GM18517 (cell line): ENCODE data around the gene PRG3.
"Not testable (repeated sequence)": the region's sequence is repeated elsewhere in the genome, so short reads cannot be mapped to it uniquely, and the experiment has no call there.

ENCODE experiments used
- ATAC-seq: cut with Tn5 transposase; IDR thresholded peaks from one replicate; pipeline ENCODE4 v1.9.1; 2021; ENCODE audit warnings: mild to moderate bottlenecking, moderate library complexity; ENCODE audit not compliant: unreplicated experiment

The PRG3 gene

DNA sequence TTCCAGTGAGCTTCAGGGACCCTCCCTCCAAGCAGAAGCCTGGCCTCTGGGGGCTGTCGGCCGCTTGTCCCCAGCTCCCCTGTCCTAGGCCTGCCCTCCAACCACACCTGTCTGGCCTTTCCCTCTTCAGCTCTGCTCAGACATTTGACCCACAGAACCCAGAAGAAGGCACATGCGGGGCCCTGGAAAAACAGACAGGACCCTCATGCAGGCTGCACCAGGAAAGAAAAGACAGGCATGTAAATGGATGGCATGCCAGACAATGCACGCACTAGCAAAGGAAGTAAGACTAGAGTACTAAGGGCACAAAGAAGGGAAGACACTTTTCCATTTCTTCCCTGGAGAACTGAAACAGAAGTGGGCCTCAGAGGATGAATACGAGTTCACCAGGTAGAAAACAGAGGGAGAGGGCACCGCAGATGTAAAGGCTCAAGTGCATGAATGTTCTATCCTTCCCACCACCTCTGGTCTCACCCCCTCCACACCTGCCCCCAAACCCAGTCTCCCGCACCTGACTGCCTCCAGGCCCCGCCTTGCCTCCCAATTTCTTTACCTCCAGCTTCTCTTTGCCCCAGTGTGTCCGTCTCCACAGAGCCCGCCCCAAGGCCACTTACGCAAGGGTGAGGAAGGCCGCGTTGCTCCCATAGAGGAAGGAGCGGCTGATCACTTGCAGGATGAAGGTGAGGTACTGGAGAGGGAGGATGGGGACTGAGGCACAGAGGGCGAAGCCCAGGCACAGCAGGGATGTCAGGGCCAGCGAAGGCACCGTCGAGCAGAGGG is 28.6 kb upstream of the PRG3 start:
- ATAC-seq: no peak

DNA sequence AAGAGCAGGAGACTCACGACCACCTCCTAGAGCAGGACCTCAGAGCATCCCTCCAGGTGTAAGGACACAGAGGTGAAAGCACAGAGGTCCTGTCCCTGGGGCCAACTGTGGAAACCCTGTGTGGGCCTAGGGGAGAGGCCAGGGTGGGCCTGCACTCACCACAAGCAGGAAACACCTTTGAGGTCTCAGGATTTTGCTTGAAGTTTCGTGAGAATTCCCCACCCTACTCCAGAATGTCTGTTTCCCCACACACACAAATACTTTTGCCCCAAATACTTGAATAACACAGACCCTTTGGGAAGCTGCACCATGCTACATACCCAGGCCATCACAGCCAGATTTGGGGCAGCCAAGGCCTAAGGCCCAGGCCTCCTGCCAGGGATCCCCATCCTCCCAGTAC is 27.8 kb upstream of the PRG3 start:
- no peak for ATAC-seq

DNA sequence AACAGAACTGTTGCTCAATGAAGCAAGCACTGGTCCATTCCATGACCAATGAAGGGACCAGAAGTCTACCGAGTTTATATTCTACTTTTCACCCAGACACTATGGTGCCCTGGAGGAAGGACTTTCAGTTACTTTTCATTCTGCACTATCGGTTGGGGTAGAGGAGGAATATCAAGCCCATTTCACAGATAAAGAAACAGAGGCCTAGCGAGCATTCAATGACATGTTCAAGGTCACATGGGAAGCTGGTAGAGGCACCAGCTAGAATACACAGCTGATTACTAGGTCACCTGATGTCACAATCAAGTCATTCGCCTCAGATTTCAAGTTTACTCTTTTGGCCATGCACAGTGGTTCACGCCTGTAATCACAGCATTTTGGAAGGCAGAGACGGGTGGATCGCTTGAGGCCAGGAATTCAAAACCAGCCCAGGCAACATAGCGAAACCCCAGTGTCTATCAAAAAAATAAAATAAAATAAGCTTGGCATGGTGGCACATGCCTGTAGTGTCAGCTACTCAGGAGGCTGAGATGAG is 27.1 kb upstream of the PRG3 start:
- no peak for ATAC-seq

DNA sequence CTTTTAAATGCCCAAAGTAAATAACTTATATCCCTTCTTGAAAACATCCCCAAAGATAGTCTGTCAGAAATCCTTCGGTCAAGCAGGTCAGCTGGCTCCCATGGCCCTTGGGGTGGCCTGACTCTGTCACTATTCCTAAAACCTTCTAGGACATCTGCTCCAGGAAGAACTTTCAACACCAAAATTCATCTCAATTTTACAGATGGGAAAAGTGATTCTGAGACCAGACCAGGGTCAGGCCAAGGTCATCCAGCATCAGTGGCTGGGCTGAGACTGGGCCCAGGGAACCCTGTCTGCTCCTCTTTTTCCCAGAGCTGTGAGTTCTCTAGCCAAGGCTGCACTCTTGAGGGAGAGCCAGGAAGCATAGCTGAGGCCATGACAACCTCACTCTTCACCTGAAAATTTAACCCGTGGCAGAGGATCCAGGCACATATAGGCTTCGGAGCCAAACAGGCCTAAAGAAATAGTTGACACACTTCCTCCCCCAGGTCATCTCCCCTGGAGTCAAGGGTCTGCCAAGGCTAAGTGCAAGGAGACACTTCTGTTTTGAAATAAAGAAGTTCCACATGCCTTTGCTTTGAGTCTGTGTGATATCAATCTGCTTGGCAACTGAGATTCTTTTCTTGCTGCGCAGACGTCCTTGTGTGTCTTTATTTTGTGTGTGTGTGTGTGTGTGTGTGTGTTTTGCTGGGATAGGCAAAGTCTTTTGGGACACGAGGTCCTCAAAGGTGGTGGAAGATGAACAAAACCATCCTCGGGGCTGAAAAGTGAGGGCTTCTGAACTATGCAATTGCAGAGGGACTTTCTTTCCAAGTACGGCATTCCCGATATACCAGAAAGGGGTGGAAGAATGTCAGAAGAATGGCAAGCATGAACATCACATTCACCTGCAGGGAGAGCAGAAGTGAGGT is 26.3 kb upstream of the PRG3 start:
- ATAC-seq: no peak

DNA sequence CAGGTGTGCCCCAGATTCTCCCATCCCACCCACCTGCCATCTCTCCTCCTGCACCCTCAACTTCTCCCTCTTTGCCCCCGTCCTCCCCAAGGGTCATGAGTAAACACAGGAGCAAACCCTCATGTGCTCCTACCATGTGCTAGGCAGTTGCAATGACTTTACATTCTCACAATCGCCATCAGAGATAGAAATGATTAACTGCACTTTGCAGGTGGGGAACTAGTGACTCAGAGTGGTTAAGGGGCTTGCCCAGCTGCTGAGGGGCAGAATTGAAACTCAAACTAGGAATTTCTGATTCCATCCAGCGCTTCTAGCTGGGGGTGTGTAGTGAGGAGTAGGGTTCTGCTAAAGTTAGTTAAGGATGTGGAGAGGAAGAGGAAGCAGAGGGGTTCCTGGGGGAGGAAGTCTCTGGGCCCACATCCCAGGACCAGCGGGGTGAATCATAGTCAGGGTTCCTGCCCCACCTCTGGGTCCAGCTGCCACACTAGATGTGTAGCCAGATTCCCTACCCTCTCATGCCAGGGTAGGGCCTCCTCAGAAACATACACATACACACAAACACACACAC is 25.5 kb upstream of the PRG3 start:
- ATAC-seq: peak; percentile 86

DNA sequence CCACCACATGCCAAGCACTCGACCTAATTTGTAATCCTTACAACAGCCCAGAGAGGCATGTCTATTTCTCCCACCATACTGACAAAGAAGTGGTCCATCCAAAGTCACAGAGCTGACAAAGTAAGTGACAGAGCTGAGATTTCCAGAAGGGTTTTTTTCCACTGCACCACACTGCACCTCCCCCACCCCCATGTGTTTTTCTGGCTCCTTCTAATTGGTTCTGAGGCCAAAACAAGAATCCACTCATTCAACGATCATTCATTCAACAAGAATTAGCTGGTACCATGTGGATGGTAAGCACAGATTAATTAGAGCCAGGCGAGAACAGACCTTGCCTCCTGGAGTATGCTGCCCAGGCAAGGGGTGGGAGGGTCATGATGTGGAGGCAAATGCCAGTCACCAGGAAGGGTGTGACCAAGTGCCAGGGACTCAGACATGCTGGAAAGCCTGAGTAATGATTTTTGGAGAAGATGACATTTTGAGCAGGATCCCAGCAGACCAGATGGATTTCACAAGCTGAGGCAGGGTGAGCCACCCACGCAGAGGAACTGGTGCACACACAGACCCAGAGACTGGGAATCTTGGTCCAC is 24.4 kb upstream of the PRG3 start:
- no peak for ATAC-seq

DNA sequence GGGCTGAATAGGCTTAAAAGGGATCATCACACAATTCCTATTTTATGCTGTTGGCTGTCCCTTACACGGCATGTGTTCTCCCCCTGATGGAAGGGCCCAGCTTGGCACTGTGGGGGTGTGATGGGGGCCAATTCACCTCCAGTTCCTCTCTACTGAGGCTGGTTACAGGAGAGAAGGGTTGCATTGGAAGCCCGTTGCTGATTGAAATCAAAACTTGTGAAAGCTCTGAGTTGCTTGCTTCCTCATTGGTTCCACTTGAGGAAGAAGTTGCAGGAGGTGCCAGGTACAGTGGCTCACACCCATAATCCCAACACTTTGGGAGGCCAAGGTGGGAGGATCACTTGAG is 22.8 kb upstream of the PRG3 start:
- no peak for ATAC-seq

DNA sequence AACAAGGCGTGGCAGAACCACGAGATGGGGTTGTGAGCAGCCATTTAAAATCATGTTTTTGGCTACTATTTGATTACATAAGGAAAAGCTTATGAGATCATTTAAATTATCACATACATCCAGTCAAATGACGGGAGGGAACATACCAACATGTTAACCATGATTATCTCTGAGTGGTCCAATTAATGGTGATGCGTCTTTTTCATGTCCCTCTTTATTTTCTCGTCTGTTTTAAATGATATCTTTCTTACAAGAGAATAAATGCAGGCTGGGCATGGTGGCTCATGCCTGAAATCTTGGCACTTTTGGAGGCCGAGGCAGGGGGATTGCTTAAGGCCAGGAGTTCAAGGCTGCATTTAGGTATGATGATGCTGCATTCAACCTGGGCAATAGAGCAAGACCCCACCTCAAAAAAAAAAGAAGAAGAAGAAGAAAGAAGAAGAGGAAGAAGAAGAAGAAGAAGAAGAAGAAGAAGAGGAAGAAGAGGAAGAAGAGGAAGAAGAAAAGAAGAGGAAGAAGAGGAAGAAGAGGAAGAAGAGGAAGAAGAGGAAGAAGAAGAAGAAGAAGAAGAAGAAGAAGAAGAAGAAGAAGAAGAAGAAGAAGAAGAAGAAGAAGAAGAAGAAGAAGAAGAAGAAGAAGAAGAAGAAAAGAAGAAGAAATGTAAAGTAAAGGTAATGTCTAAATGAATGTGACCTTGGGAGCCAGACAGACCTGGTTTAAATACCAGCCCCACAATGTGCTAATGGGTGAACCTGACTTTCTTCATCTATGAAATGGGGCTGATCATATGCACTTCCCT is 22.3 kb upstream of the PRG3 start:
- ATAC-seq: not testable (repeated sequence)

DNA sequence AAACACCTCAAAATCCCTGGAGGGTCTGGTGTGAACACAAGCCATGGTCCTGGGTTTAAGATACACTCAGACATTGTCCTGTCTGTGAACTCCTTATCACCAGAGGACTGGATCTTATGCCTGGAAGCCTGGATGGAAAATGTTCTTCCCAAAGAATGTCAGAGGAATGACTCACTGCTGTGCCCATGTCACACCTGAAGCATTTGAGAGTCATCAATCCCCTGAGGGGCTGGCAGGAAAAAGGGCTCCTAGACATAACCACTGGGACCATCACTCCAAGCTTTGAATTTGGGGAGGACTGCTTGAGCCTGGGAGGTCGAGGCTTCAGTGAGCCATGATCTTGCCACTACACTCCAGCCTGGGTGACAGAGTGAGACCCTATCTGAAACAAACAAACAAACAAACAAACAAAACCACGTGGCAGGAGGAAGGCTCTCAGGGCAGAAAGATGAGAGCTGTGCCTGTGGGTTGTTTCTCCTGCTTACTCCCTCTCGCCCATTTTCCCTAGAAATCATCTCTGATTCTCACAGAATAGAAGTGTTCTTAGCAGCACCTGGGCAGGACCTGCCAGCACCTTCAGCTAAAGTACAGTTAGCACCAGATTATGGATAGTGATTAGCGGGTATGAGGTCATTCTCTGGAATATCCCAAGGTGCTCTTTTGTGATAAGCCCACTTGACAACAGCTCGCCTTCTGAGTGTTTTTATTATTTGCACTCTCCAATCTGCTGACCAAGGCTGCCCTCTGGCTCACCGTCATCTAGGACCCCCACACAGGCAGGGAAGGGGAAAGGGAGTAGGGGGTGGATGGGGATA is 21.4 kb upstream of the PRG3 start:
- ATAC-seq: no peak

DNA sequence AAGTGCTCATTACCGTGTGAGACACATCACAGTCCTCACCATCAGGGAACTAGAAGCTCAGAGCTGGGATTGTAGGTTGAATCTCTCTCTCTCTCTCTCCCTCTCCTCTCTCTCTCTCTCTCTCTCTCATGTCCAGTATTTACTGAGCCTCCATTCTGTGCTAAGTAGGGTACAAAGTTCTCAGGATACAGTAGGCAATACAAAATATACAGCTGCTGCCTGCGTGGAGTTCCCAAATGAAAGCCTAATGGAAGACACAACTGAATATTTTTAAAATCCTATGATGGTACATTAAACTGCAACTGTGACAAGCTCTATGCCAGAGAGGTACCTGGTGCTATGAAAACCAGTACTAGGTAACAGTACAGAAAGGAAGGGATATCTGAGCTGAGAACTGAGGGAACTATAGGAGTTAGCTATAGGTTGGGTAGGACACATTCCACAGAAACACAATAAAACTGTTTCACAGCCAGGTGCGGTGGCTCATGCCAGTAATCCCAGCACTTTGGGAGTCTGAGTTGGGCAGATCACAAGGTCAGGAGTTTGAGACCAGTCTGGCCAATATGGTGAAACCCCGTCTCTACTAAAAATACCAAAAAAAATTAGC is 19.1 kb upstream of the PRG3 start:
- no peak for ATAC-seq

DNA sequence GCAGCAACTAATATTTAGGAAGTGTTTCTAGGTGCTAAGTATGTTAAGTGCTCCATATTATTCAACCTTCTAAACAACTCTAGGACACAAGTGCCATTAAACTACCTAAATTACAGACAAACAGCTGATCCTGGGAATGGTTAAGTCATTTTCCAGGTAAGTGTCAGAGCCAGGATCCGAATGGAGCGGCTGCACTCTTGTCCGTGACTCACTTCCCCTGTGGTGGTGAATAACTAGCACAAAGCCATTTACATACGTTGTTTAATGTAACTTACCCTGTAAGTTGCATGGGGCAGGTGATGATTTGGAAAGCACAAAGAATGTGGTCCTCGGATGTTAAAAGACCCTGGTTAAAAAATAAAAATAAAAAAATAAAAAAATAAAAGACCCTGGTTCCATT is 18.3 kb upstream of the PRG3 start:
- ATAC-seq: no peak

DNA sequence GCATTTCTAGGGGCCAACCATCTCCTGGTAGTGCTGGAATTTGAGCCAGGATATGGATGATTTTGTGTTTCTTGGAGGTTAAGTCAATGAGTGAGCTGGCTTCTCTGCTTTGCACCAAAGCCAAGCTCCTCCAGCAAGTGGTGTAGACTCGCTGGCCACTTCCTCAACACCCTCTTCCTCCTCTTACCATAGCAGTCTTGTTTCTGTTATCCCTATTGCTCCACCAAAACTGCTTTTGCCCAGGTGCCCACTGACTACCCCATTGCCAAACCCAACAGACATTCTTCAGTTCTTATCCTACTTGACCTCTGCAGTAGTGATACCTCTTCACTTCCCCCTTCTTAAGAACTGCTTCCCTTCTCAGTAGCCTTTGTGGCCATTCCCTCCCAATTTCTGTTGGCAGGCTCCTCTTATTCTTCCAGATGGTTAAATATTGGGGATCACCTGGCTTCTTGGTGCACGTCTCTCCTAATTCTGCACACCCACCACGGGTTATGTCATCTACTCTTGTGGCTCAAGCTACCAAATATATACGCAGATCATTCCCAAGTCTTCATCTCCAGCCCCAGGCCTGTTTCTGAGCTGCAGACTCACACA is 16.5 kb upstream of the PRG3 start:
- ATAC-seq: no peak

DNA sequence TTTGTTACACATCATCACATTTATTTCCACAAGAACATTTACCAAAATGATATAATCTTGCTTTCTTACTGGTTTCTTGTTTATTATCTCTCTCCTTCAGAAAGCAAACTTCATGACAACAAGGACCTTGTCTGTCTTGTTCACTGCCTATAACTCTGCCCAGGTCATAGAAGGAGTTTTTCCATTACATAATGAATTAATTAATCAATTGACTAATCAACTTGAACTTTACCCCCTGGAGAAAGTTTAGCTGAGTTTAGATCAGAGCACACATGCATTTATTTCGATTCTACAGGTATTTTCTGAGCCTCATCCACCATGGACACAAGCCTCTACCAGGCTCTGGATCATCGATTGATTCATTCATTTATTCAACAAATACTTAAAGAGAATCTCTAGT is 15.8 kb upstream of the PRG3 start:
- ATAC-seq: no peak

DNA sequence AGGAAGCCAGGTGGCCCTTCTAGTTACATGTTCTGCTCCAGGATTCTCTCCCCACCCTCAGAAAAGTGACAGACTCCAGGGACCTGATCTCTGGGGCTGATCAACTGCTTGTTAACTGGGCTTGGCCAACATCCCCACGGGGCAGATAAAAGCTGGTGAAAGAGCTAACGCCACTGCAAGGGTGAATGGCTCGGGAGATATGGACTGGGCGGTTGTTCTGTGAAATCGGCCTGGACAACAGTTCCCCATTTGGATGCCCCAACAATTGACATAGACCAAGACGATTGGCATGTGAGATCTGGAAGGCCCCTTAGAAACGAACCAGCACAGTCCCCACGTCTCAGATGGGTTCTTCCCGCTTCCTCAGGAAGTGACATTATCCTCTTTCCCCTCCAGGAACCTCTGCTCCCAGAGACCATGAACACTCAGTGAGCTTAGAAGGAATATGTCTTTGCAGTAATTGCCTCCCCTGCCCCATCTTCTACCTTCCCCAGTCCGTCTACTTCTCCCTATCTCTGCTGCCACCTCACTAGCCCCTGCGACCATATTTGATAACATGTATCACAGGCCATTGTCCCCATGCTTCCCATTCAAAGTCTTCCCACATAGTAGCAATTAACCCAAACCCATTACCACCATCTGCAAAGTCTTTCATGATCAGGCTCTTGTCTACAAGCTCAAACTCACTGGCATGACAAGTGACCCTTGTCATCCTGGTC is 15.1 kb upstream of the PRG3 start:
- ATAC-seq: no peak

DNA sequence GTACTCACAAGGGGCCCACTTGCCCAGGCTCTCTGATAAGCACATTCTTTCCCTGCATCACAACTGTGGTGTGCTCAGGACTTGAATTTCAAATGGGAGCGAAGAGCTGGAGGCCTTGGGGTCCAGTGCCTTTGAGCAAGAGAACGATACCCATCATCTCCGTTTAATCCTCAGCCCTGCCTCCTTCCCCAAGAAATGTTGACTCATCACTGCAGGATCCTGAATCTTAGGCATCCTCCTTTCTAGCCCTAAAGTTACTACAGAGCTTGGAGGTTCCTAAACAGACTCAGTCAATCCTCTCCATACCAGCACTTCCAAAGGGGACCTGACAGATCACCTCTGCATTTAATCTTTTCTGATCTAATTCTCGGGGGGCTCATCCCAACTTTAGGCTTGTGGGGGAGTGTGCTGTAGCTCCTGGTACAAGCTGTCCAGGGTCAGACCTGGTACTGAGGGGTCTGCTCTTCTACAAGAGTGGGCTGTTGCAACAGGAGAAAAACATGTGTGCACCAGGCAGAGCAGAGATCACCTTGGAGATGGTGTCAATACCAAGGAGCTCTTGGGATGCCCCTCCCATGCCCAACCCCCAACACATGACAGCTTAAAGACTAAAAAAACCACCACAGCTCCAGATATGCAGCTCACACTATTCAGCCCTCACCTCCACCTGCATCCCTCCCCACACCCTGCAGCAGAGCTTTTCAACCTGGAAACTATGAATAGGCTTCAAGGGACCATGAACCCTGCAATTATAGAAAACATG is 13.4 kb upstream of the PRG3 start:
- ATAC-seq: no peak

DNA sequence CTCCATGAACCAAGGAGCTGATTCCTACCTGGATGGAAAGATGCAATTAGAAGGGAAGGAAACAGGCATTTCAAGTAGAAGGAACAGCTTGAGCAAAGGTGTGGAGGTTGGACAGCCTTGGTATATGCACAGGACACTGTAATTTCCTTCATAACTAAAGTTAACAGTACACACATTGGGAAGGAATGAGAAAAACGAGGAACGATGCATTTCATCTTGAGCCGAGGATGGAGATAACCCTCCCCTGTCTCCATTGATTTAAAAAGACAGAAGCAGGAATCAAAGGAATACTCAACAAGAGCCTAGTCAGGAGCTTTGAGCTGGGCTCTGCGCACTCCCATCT is 11.8 kb upstream of the PRG3 start:
- no peak for ATAC-seq

DNA sequence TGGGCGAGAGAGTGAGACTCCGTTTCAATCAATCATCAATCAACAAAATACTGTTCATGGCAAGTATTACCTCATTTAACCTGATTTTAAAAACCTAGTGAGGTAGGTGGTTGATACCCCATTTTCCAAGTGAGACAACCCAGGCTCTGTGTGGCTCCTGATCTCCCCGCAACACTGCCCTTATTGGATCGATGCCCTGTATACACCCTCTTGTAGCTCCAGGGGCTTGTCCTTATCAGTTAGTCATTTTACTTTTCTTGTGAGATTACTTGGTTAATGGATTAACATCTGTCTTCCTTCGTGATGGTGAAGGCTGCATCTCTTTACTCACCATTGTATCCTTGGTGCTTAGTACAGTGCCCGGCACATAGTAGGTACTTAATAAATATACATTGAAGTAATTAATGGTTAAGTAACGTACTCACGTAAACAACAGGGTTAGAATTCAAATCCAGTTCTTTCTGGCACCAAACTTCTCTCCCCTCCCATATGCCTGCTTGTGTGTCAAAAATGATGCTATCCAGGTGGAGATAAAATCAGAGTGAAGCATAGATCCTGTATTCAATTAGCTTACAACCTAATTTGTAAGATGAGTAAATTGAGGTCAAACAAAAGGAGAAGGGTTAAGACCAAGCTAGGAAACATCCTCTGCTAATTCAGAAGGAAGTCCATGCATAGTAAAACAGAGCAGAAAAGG is 11.3 kb upstream of the PRG3 start:
- ATAC-seq: no peak
